Stimulated activated CD4-positive, alpha-beta T cell treated with anti-CD3 and anti-CD28 coated beads, Interleukin-1b, Interleukin-23, amount 100 ng/mL, for 24 hours (primary cell): ENCODE measurements around the gene GATC.

Experiments used
- DNase-seq, 4 experiments: peaks; one replicate each; pipeline ENCODE4 v3.0.0-alpha.2; 2020; ENCODE audit warnings: low read depth in 4 of 4, low spot score in 1 of 4

GATC gene

DNA sequence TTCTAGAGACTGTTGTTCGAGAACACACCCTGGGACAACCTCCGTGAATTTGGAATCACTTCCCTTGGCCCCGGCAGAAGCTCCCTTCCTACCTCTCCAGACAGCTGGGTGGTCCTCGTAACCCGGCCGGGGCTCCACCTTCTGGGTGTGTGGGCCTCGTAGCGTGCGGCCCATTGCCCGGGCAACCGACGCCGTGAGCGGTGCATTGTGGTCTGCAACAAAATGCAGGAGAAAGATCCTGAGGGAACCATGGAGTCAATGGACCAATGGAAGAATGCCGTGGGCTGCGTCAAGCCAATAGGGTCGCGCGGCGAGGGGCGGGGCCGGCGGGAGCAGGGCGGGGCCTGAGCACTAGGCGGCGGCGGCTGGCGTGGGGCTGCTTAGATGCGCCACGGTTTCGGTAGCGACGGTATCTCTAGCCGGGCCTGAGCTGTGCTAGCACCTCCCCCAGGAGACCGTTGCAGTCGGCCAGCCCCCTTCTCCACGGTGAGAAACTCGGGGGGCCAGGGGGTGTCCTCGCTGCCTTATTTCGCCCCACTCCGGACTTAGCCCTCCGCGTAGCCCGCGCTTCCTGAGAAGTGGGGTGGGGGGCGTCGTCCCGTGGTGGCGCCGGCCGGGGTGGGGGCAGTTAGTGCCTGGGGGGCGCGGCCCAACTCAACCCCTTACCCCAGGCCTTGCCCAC is 49.6 kb downstream of the GATC start, which contains the start of gene DYNLL1:
Gene DYNLL1 (plus strand): TSS at position 383 of the 682 bp plus-strand sequence. CDS start 309 bp downstream, outside the sequence.
- peak; percentile 96 to 99 (median 96) for DNase-seq

DNA sequence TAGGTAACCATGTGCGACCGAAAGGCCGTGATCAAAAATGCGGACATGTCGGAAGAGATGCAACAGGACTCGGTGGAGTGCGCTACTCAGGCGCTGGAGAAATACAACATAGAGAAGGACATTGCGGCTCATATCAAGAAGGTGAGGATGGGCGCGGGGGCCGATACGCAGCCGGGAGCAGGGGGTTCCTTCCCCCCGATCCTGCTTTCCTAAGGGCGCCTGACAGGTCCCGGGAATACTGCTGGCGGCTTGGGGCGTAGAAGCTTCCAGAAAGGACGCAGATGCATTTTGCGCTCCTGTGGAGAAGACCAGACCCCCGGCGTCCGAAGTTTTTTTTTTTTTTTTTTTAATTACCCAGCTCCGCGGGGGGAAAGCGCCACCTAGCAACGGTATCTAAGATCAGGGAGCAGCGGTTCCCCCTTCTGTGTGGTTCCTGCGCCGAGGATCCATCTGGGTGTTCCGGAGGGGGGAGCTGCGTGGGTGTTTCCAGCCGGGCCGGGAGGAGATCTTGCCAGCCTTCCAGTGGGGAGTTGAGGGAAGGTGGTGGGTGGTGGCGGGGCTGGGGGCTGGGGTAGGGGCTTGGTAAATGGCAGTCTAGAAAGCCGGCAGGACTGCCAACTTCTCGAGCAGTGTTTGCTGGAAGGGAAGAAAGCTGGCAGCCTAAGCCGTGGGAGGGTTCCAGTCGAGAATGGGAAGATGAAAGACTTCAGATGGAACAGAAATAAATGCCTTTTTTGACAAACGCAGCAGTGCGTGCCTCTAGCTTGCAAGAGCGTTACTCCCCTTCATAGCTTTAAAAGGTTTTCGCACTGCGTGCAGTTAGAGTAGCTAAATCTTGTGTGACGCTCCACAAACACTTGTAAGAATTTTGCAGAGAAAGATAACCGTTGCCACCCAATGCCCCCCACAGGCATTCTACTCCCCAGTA is 50.4 kb downstream of the GATC start:
- peak; percentile 14 to 30 (median 17) for DNase-seq

DNA sequence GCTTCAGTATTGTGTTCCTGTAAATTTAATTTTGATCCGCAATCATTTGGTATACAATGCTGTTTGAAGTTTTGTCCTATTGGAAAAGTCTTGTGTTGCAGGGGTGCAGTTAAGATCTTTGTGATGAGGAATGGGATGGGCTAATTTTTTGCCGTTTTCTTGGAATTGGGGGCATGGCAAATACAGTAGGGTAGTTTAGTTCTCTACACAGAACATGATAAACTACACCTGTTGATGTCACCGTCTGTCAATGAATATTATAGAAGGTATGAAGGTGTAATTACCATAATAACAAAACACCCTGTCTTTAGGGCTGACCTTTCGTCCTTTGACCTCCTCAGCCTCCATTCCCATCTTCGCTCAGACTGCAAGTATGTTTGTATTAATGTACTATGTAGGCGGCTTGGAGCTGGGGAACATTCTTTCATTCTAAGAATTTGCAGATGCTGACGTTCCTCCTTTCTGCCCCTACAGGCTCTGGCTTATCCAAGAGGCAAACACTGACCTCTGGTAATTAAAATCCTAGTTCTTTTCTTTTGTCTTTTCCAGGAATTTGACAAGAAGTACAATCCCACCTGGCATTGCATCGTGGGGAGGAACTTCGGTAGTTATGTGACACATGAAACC is 51.4 kb downstream of the GATC start:
- no peak for DNase-seq

GRCh38 chr12:120498870-120499515 is 52.7 kb downstream of the GATC start:
- no peak for DNase-seq

DNA sequence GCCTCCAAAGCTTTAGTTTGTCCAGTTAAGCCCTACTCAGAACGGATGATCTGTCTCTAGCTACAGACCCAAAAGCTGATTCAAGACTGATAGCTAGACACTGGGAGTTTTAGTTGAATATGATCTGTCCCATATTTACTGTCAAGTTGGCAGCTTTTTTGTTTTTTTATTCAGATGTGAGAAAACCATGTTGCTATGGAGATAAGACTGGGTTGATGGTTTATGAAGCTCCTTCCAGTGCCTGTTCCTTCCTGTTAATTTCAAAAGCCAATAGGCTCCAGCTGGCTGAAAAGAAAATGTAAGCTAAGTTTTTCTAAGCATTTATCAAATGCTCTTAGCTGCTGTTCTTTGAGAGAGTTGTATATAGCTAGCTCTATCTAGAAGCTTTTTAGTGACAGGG is 54.3 kb downstream of the GATC start:
- no peak for DNase-seq

DNA sequence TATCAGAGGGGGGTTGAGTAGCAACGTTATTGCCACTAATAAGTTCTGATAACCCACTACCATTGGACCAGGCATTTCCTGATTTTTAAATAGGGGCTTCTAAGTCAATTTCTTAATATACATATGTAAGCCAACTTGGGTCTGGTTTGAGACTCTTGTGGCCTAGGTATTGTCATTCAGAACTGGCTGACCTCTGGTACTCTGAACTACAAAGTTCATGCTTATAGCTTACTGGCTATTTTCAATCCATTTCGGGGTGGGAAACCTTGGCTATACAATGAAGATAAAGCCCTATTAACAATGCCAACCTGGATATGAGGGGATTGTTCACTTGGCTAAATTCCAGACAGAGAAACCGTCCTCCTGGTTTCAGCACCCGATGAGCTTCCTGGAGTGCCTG is 58.3 kb downstream of the GATC start:
- no peak for DNase-seq

GRCh38 chr12:120508537-120508936 is 62.3 kb downstream of the GATC start:
- no peak for DNase-seq
